CD4-positive, alpha-beta T cell treated with Interleukin-15 for 1 hour (primary cell): Measurements from ENCODE around the gene LRPPRC.

Source experiments
- DNase-seq: peaks from one replicate; pipeline ENCODE4 v3.0.0-alpha.2; 2020

LRPPRC gene

DNA sequence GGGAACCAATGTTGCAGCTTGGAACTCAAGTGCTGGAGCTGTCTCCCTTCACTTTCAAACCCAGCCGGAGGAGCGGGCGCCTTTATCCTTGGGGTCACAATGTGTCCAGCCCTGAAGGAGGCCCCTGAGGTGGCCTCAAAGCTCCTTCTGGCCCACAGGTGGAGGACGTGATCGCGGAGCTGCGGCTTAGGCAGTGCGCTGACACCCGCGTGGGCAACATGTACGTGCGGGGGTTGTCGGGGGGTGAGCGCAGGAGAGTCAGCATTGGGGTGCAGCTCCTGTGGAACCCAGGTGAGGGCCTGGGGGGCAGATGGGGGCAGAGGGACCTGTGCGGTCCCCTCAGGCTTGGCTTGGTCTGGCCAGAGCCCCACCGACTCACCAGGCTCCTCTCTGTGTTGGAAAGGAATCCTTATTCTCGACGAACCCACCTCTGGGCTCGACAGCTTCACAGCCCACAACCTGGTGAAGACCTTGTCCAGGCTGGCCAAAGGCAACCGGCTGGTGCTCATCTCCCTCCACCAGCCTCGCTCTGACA lies 143.5 kb downstream of the LRPPRC start:
- DNase-seq = no peak

DNA sequence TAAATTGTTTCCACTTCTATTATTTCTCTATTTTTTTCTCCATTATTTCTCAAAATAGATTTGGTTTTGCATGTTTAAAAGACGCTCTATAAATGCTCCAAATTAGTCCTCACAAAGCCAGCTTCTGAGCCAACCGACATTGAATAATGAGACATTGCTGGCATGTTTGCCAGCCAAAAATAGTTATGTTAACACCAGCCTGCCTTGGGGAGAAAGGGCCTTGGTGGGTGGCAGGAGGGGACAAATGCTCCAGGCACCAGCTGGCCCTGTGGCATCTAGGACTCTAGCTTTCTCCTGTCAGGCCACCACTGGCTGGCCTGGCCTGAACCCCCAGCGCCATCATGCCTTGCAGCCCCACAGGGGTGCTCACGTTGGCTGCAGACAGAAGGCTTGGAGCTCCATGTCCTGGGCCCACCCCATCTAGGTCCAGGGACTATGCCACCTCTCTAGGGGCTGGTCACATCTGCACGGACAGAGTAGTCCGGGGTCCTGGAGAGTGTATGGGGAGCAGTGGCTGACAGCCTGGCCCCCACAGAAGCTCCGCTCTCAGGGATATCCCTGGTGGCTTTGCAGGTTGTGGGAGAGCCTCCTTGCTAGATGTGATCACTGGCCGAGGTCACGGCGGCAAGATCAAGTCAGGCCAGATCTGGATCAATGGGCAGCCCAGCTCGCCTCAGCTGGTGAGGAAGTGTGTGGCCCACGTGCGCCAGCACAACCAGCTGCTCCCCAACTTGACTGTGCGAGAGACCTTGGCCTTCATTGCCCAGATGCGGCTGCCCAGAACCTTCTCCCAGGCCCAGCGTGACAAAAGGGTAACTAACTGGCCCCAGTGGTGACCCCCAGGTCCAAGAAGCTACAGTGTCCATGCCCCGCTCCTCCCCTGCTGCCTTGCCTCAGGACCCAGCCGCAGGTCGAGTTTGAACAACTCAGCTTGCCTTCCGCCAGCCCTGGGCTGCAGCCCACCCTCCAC lies 144.5 kb downstream of the LRPPRC start:
- DNase-seq = no peak

DNA sequence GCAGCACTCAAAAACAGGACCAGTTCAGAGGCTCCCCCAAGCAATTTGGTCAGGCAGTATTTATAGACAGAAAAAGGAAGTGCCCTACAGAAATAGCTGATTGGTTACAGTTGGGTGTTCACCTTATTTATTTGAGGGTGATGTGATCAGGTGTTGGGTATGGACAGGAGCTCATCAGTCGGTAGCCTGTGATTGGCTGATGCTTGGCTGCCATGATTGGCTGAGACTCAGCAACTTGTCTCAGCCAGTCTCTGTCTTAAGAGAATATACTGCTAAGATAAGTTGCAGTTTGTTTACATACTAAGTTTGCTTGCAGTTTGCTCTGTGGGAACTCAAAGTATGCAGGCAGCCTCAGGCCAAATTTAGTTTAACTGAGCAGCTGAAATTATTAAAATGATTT lies 147.6 kb downstream of the LRPPRC start:
- DNase-seq = no peak

DNA sequence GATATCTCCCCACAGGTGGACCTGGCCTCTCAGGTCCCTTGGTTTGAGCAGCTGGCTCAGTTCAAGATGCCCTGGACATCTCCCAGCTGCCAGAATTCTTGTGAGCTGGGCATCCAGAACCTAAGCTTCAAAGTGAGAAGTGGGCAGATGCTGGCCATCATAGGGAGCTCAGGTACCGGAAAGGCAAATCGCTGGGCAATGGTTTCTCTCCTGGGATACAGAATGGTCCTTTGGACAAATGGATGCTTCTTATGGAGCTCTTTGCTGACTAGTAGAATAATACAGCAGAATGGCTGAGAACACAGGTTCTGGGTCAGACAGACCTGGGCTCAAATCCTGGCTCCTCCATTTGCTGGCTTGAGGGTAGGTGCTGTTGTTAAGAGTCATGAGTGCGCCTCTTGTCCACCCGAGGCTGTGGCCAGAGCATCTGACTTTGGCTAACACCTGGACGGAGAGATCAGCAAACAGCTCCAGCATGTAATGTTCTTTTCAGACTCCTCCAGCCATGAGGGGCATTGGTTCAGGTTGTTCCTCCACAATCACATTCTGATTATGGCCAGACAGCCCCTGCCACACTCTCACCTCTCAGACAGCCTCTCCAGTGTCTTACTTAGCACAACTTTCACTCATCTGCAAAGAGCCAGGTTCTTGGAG lies 149.5 kb downstream of the LRPPRC start:
- no peak for DNase-seq

DNA sequence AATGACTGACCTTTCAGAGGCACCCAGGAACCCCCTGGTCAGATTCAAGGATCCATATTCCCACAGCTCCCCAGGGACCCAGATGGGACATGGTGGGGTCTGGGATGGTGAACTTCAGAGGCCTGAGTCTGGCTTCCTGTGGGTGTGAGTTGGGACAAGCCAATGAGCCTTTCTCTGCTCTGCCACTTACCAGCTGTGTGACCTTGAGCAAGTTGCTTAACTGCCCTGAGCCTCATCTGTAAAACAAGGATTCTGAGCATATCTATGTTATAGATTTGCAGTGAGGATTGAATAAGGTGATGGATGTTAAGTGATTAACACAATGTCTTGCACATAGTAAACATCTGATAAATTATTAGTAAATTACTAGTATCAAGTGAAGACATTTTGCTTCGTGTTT lies 150.6 kb downstream of the LRPPRC start:
- no peak for DNase-seq

DNA sequence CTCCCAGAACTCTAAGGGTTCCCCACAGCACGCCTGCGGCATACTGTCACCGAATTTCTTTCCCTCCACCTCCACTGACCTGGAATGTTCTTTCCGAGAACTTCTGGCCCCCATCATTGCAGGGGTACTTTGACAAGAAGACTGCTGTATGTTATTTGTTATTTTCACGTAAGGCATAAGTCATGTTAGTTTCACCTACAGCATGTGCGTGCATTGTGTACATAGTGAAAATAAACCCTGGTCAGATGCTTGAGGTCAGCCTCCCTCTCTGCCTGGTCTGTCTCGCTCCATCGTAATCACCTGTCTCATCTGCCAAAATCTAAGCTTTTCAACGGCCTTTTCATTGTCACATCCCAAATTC lies 152.9 kb downstream of the LRPPRC start:
- no peak for DNase-seq

DNA sequence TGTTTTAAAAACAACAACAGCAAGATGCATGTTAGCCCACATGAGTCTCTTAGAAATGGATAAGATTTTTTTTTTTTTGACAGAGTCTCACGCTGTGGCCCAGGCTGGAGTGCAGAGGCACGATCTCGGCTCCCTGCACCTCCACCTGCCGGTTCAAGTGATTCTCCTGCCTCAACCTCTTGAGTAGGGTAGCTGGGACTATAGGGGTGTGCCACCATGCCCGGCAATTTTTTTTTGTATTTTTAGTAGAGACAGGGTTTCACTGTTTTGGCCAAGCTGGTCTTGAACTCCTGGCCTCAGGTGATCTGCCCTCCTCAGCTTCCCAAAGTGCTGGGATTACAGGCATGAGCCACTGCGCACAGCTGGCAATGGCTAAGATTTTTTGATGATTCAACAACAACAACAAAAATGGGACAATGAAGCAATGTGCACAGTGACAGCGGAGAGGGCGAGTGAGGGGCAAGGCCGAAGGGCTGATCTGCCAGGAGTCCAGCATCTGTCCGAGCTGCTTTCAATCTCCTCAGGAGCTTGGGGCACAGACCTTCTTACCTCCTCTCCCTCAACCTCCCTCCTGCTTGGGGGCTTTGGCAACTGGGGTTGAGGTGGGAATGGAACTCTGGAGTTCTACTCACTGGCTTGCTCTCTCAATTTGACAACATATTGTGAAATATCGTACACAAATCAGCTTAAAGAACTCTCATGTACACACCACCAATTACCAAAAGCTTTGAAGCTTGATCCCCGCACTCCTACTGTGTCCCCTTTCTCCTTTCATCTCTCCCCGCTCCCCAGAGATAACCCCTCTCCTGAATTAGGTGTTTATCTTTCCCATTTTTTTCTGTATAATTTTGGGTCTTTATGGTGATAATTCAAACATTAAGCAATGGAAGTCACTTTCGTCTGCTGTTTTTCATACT lies 153.6 kb downstream of the LRPPRC start:
- no peak for DNase-seq

DNA sequence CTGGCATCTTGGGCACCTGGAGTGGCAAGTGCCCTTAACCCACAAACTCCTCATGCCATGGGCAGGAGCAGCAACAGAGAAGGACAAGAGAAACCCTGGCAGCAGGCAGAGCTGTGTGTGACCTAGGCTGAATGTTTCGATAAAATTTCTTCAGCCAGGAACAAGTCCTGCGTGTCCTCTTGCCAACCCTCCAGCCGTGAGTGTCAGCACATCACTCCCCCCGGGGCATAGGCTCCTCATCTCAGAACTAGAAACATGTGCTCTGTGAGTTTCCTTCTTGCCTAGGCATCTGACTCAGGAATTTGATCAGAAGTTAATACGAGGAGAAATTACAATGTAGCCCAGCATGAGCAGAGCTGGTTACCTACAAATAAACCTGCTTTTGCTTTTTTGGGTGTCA lies 154.8 kb downstream of the LRPPRC start:
- no peak for DNase-seq

DNA sequence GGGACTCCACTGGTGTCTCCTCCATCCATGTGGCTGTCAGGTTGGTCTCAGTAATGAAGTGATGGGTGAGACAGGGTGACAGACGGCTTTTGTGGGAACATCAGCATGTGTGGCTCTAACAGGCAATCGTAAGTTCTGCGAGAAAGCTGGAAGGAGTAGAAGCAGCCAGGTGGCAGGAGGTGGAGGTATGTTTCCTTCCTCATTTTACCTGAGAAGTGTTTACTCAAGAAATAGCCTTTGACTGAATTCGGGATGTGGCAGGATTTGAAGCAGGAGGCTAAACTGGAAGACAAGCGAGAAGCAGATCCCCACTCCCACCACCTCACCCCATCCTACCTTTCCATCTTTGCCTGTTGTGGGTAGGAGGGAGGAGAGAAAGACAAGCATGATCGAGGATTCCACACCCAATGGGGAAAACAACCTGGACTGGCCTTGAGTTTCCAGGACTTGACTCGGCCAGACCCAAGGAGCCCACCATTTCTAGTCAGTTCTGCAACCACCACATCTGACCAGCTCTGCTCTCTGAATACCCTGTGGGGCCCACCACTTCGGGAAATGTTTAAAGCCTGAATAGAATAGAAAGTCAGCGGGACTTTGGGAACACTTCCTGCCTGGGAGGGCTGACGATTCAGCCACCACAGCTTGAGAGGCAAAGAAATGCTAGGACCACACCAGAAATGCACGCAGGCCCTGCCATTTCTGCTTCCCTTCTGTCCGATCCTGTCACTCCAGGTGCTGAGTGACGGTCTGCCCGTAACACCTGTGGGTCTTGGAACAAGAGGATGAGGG lies 155.8 kb downstream of the LRPPRC start:
- no peak for DNase-seq

DNA sequence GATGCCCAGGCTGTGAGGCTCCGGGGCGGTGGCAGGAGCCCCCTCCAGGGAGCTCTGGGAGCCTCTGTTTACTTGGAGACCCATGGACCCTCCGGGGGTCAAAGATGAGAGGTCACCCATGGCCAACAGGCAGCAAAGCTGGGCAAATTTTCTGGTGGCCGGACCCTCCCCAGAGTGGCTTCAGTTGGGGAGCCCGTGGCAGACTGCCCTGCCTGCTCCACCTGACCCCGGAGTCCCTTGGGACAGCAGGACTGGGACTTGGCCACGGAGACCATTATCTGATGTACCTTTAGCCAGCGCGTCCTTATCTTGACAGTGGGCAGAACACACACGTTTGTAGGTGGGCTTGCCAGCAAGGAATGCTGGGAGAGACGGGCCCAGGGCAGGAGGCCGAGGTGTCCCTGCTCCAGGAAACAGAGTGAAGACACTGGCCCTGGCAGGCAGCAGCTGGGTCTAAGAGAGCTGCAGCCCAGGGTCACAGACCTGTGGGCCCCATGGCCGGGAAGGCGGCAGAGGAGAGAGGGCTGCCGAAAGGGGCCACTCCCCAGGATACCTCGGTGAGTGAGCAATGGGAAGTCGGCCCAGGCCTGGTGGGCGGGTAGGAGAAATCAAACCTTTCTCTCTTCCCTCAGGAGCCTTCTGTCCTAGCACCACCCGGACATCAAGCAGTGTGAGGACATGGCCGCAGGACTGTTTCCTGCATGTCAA lies 157.1 kb downstream of the LRPPRC start, which contains the start of the genes ABCG5 and ABCG8:
TSS of gene ABCG5 (minus strand) at position 280 of the 708 bp plus-strand sequence. CDS start at position 120, 160 bp downstream.
TSS of gene ABCG8 (plus strand) at position 412 of the 708 bp plus-strand sequence. CDS start at position 495, 83 bp downstream.
- DNase-seq = no peak

DNA sequence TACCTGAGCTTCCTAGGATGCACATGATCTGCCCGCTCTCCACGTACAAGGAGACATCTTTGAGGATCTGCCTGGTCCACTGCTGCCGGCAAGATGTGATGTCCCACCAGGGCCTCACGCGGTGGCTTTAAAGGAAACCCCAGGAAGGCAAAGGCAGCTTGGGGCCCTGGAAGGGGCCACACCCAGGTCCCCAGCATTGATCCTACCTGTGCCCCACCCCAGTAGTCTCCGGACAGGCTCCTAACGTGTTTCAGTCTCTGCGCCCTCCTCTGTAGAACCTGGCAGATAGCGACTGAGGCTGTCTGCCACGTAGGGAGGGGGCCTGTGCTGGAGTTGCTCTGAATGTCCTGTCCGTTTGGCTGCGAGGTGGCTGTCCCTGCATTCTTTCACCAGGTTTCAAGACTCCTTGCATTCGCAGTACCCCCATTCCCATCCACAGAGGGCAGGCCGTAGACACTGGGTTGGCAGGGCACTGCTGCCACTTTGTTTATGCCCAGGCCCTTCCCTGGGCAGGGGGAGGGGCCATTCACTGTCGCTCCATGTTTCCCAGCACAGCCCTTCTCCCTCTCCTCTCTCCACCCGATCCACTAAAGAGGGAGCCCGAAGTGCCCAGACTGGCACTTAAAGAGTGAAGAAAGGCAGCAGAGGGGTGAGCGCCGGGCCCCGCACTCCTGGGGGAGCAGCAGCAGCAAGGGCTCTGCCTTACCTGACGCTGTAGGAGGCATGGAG lies 157.8 kb downstream of the LRPPRC start:
- DNase-seq = no peak

DNA sequence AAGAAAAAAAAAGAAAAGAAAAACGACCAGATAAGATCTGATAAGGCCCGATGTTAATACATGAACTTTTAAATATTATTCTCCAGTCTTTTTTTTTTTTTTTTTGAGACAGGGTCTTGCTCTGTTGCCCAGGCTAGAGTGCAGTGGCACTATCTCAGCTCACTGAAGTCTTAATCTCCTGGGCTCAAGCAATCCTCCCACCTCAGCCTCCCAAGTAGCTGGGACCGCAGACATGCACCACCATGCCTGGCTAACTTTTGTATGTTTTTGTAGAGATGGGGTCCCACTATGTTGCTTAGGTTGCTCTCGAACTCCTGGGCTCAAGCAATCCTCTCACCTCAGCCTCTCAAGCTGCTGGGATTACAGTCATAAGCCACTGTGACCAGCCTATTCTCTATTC lies 158.8 kb downstream of the LRPPRC start:
- DNase-seq = no peak
